NCI-H510A (cell line): ENCODE results near the gene CERS6.
"Not testable (repeated sequence)": the region's sequence is repeated elsewhere in the genome, so short reads cannot be mapped to it uniquely, and the experiment has no call there.

Experiments
- DNase-seq: peaks from one replicate; lab custom pipeline; 2025; lab: John Stamatoyannopoulos, UW

The CERS6 gene

GRCh38 chr2:168468354-168468753 lies 12.3 kb downstream of the CERS6 start:
- no peak for DNase-seq

- no peak for DNase-seq
Measured at GRCh38 chr2:168469281-168469988, 13.4 kb downstream of the CERS6 start.

GRCh38 chr2:168470320-168471162 lies 14.5 kb downstream of the CERS6 start:
- no peak for DNase-seq

GRCh38 chr2:168471163-168471475 lies 15.0 kb downstream of the CERS6 start:
- no peak for DNase-seq

- DNase-seq = no peak
Measured at GRCh38 chr2:168475636-168476035, 19.6 kb downstream of the CERS6 start.

- no peak for DNase-seq
Measured at GRCh38 chr2:168478206-168478605, 22.1 kb downstream of the CERS6 start.

- DNase-seq = no peak
Measured at GRCh38 chr2:168480356-168480755, 24.3 kb downstream of the CERS6 start.

GRCh38 chr2:168480825-168481585 lies 24.9 kb downstream of the CERS6 start:
- DNase-seq = no peak

- DNase-seq = no peak
Measured at GRCh38 chr2:168482269-168482668, 26.2 kb downstream of the CERS6 start.

GRCh38 chr2:168482952-168483831 lies 27.1 kb downstream of the CERS6 start:
- DNase-seq = no peak

GRCh38 chr2:168486477-168486876 lies 30.4 kb downstream of the CERS6 start:
- DNase-seq = no peak

- no peak for DNase-seq
Measured at GRCh38 chr2:168490015-168490874, 34.2 kb downstream of the CERS6 start.

- no peak for DNase-seq
Measured at GRCh38 chr2:168490946-168491605, 35.0 kb downstream of the CERS6 start.

- not testable (repeated sequence) for DNase-seq
Measured at GRCh38 chr2:168491728-168492127, 35.7 kb downstream of the CERS6 start.

GRCh38 chr2:168493219-168493618 lies 37.1 kb downstream of the CERS6 start:
- not testable (repeated sequence) for DNase-seq

- no peak for DNase-seq
Measured at GRCh38 chr2:168494190-168494711, 38.2 kb downstream of the CERS6 start.

- no peak for DNase-seq
Measured at GRCh38 chr2:168495524-168495923, 39.5 kb downstream of the CERS6 start.

- DNase-seq = no peak
Measured at GRCh38 chr2:168496906-168497305, 40.8 kb downstream of the CERS6 start.

- DNase-seq = no peak
Measured at GRCh38 chr2:168499500-168499899, 43.4 kb downstream of the CERS6 start.

- DNase-seq = no peak
Measured at GRCh38 chr2:168500516-168500915, 44.4 kb downstream of the CERS6 start.
